ENCODE measurements around the gene C12orf75. TPM values are rescaled to one million over a fixed set of nuclear protein-coding genes. Genes with fewer than 3 reads are reported as not detected.

Gene C12orf75
- total and polyA plus RNA-seq, 2 experiments from 2014 or later, result 43.9 to 69.8 TPM

DNA sequence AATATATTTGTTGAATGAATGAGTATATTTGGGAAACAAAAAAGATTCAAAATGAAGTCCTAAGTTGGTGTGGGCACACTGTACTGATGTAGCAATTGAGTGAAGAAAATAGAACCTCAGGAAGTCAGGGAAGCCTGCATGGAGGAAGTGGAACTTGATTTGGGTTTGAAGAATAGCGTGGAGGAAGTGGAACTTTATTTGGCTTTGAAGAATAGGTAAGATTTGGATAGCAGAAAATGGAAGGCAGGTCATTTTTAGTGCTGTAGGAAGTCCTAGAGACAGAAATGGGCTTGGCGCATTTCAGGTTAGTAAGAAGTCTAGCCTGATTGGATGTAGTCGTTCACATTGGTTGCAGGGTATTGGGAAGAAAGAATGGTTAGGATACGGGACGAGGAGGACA is 5.4 kb downstream of the C12orf75 start:
- Histone ChIP-seq H3K36me3 (ENCODE audit: insufficient read depth) (no peaks in the 10 kb centered on the region), H3K27me3 (ENCODE audit: insufficient read depth) (peaks cover 8% of the 10 kb centered on the region), H3K79me2 (replicated peaks; ENCODE audit: insufficient read depth) (peaks cover 50% of the 10 kb centered on the region), H3K27ac (ENCODE audit: low read depth) (no peak overlapping the region), H3K4me1 (ENCODE audit: insufficient read depth) (peaks cover 40% of the 10 kb centered on the region), H3K4me3 (no peak overlapping the region), H3K4me2 (no peak overlapping the region; the same call in 1 of the 2 replicates), H3K9me2 (ENCODE audit: insufficient read depth) (no peaks in the 10 kb centered on the region), H2AFZ (no peak overlapping the region), H3F3A (replicated peaks; ENCODE audit: low read depth) (no peaks in the 10 kb centered on the region), H4K20me1 (replicated peaks; ENCODE audit: insufficient read depth) (peaks cover 17% of the 10 kb centered on the region; the same call in 1 of the 2 replicates)
- no peak overlapping the region for H3K27ac Mint-ChIP-seq
- DNase-seq (ENCODE audit: low spot score), result no peak
- TF ChIP-seq STAT1 (IDR thresholded peaks at IDR 0.05; ENCODE audit: unreplicated experiment) (no peak), NANOG (IDR thresholded peaks at IDR 0.05; ENCODE audit: borderline replicate concordance) (no peak), ZNF331 (CRISPR knock-in tag; IDR thresholded peaks at IDR 0.05; ENCODE audit: low read depth) (no peak), EZH2 (IDR thresholded peaks at IDR 0.05; ENCODE audit: low read depth, unreplicated experiment) (no peak), POLR2AphosphoS5 (IDR thresholded peaks at IDR 0.05; ENCODE audit: low read depth) (no peak), CREB1 (CRISPR knock-in tag; IDR thresholded peaks at IDR 0.05; ENCODE audit: low read depth) (no peak), ZNF114 (CRISPR knock-in tag; IDR thresholded peaks at IDR 0.05) (no peak), JUNB (IDR thresholded peaks at IDR 0.05; ENCODE audit: unreplicated experiment) (no peak), EZH2phosphoT487 (IDR thresholded peaks at IDR 0.05; ENCODE audit: unreplicated experiment) (no peak)
- TF ChIP-seq, protein P1, sequence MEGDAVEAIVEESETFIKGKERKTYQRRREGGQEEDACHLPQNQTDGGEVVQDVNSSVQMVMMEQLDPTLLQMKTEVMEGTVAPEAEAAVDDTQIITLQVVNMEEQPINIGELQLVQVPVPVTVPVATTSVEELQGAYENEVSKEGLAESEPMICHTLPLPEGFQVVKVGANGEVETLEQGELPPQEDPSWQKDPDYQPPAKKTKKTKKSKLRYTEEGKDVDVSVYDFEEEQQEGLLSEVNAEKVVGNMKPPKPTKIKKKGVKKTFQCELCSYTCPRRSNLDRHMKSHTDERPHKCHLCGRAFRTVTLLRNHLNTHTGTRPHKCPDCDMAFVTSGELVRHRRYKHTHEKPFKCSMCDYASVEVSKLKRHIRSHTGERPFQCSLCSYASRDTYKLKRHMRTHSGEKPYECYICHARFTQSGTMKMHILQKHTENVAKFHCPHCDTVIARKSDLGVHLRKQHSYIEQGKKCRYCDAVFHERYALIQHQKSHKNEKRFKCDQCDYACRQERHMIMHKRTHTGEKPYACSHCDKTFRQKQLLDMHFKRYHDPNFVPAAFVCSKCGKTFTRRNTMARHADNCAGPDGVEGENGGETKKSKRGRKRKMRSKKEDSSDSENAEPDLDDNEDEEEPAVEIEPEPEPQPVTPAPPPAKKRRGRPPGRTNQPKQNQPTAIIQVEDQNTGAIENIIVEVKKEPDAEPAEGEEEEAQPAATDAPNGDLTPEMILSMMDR (conservative IDR thresholded peaks at IDR 0.05; ENCODE audit: low read depth in 2 of 2), result no peak
- TF ChIP-seq, protein P2, sequence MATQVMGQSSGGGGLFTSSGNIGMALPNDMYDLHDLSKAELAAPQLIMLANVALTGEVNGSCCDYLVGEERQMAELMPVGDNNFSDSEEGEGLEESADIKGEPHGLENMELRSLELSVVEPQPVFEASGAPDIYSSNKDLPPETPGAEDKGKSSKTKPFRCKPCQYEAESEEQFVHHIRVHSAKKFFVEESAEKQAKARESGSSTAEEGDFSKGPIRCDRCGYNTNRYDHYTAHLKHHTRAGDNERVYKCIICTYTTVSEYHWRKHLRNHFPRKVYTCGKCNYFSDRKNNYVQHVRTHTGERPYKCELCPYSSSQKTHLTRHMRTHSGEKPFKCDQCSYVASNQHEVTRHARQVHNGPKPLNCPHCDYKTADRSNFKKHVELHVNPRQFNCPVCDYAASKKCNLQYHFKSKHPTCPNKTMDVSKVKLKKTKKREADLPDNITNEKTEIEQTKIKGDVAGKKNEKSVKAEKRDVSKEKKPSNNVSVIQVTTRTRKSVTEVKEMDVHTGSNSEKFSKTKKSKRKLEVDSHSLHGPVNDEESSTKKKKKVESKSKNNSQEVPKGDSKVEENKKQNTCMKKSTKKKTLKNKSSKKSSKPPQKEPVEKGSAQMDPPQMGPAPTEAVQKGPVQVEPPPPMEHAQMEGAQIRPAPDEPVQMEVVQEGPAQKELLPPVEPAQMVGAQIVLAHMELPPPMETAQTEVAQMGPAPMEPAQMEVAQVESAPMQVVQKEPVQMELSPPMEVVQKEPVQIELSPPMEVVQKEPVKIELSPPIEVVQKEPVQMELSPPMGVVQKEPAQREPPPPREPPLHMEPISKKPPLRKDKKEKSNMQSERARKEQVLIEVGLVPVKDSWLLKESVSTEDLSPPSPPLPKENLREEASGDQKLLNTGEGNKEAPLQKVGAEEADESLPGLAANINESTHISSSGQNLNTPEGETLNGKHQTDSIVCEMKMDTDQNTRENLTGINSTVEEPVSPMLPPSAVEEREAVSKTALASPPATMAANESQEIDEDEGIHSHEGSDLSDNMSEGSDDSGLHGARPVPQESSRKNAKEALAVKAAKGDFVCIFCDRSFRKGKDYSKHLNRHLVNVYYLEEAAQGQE (IDR thresholded peaks at IDR 0.05; ENCODE audit: unreplicated experiment), result no peak
- TF ChIP-seq, protein P3, sequence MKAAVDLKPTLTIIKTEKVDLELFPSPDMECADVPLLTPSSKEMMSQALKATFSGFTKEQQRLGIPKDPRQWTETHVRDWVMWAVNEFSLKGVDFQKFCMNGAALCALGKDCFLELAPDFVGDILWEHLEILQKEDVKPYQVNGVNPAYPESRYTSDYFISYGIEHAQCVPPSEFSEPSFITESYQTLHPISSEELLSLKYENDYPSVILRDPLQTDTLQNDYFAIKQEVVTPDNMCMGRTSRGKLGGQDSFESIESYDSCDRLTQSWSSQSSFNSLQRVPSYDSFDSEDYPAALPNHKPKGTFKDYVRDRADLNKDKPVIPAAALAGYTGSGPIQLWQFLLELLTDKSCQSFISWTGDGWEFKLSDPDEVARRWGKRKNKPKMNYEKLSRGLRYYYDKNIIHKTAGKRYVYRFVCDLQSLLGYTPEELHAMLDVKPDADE (IDR thresholded peaks at IDR 0.05), result no peak
- TF ChIP-seq, protein P4, sequence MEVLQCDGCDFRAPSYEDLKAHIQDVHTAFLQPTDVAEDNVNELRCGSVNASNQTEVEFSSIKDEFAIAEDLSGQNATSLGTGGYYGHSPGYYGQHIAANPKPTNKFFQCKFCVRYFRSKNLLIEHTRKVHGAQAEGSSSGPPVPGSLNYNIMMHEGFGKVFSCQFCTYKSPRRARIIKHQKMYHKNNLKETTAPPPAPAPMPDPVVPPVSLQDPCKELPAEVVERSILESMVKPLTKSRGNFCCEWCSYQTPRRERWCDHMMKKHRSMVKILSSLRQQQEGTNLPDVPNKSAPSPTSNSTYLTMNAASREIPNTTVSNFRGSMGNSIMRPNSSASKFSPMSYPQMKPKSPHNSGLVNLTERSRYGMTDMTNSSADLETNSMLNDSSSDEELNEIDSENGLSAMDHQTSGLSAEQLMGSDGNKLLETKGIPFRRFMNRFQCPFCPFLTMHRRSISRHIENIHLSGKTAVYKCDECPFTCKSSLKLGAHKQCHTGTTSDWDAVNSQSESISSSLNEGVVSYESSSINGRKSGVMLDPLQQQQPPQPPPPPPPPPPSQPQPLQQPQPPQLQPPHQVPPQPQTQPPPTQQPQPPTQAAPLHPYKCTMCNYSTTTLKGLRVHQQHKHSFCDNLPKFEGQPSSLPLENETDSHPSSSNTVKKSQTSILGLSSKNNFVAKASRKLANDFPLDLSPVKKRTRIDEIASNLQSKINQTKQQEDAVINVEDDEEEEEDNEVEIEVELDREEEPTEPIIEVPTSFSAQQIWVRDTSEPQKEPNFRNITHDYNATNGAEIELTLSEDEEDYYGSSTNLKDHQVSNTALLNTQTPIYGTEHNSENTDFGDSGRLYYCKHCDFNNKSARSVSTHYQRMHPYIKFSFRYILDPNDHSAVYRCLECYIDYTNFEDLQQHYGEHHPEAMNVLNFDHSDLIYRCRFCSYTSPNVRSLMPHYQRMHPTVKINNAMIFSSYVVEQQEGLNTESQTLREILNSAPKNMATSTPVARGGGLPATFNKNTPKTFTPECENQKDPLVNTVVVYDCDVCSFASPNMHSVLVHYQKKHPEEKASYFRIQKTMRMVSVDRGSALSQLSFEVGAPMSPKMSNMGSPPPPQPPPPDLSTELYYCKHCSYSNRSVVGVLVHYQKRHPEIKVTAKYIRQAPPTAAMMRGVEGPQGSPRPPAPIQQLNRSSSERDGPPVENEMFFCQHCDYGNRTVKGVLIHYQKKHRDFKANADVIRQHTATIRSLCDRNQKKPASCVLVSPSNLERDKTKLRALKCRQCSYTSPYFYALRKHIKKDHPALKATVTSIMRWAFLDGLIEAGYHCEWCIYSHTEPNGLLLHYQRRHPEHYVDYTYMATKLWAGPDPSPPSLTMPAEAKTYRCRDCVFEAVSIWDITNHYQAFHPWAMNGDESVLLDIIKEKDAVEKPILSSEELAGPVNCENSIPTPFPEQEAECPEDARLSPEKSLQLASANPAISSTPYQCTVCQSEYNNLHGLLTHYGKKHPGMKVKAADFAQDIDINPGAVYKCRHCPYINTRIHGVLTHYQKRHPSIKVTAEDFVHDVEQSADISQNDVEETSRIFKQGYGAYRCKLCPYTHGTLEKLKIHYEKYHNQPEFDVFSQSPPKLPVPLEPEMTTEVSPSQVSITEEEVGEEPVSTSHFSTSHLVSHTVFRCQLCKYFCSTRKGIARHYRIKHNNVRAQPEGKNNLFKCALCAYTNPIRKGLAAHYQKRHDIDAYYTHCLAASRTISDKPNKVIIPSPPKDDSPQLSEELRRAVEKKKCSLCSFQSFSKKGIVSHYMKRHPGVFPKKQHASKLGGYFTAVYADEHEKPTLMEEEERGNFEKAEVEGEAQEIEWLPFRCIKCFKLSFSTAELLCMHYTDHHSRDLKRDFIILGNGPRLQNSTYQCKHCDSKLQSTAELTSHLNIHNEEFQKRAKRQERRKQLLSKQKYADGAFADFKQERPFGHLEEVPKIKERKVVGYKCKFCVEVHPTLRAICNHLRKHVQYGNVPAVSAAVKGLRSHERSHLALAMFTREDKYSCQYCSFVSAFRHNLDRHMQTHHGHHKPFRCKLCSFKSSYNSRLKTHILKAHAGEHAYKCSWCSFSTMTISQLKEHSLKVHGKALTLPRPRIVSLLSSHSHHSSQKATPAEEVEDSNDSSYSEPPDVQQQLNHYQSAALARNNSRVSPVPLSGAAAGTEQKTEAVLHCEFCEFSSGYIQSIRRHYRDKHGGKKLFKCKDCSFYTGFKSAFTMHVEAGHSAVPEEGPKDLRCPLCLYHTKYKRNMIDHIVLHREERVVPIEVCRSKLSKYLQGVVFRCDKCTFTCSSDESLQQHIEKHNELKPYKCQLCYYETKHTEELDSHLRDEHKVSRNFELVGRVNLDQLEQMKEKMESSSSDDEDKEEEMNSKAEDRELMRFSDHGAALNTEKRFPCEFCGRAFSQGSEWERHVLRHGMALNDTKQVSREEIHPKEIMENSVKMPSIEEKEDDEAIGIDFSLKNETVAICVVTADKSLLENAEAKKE (CRISPR knock-in tag; IDR thresholded peaks at IDR 0.05), result no peak
- peaks cover 41% of the 10 kb centered on the region for H3K4me1 Mint-ChIP-seq
- peaks cover 7% of the 10 kb centered on the region for H3K9me3 Mint-ChIP-seq
- H3K27me3 Mint-ChIP-seq (ENCODE audit: insufficient read depth, low read depth, poor library complexity), result no peaks in the 10 kb centered on the region
- ATAC-seq, result no peak
- H3K36me3 Mint-ChIP-seq (ENCODE audit: low read depth), result peaks cover 6% of the 10 kb centered on the region
- H3K4me3 Mint-ChIP-seq, result no peak overlapping the region

Data from GM23338 (cell line).